GM06990 (cell line): Measurements from ENCODE around the gene WRAP73.

Source experiments
- DNase-seq: peaks from one replicate; pipeline ENCODE4 v3.0.0-alpha.2; 2011; ENCODE audit not compliant: insufficient read length; ENCODE audit errors: extremely low read depth
- H3K27me3 ChIP-seq: replicated peaks from 2 replicates; pipeline ENCODE4 v1.6.0; 2011; ENCODE audit warnings: low read length; ENCODE audit not compliant: control insufficient read depth, insufficient read depth
- H3K36me3 ChIP-seq: 2 replicates; pipeline ENCODE4 v1.5.1; 2011; ENCODE audit warnings: low read length; ENCODE audit not compliant: control insufficient read depth, insufficient read depth
- H3K4me3 ChIP-seq: replicated peaks from 2 replicates; pipeline ENCODE4 v1.5.1; 2011; ENCODE audit warnings: low read depth, mild to moderate bottlenecking, control low read depth, low read length
- TF ChIP-seq, protein P1 (sequence below): IDR thresholded peaks from 2 replicates; pipeline ENCODE4 v1.5.1; 2011; ENCODE audit warnings: low read length, control low read depth, mild to moderate bottlenecking, inconsistent platforms; ENCODE audit not compliant: insufficient read depth, poor library complexity, severe bottlenecking

Gene WRAP73

DNA sequence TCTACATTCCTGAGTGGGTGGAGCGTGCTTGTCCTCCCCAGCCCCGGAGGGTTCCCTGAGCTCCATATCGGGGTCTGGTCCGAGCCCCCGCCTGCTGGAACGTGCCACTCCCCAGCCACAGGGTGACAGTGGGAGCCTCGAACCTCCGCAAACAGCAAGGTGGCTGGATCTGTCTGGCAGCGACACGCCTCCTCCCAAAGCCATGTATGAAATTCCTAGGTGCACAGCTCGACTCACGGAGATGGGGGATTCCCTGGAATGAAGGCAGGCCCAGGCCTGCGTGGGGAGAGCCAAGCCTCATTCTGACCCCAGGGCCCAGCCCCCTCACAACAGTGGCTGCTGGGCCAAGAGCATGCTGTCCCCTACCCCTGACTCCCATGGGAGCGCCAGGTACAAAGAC, 35.3 kb upstream of the WRAP73 start:
- peaks cover 6% of the 10 kb centered on the region for H3K36me3 ChIP-seq
- TF ChIP-seq, protein P1, sequence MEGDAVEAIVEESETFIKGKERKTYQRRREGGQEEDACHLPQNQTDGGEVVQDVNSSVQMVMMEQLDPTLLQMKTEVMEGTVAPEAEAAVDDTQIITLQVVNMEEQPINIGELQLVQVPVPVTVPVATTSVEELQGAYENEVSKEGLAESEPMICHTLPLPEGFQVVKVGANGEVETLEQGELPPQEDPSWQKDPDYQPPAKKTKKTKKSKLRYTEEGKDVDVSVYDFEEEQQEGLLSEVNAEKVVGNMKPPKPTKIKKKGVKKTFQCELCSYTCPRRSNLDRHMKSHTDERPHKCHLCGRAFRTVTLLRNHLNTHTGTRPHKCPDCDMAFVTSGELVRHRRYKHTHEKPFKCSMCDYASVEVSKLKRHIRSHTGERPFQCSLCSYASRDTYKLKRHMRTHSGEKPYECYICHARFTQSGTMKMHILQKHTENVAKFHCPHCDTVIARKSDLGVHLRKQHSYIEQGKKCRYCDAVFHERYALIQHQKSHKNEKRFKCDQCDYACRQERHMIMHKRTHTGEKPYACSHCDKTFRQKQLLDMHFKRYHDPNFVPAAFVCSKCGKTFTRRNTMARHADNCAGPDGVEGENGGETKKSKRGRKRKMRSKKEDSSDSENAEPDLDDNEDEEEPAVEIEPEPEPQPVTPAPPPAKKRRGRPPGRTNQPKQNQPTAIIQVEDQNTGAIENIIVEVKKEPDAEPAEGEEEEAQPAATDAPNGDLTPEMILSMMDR = no peak
- H3K27me3 ChIP-seq = no peaks in the 10 kb centered on the region
- DNase-seq = no peak
- no peak overlapping the region for H3K4me3 ChIP-seq

- no peak overlapping the region for H3K4me3 ChIP-seq
- H3K36me3 ChIP-seq = peaks cover 8% of the 10 kb centered on the region
- TF ChIP-seq, protein P1 = no peak
- H3K27me3 ChIP-seq = no peaks in the 10 kb centered on the region
- no peak for DNase-seq
Measured at GRCh38 chr1:3683992-3684391, 34.1 kb upstream of the WRAP73 start.

DNA sequence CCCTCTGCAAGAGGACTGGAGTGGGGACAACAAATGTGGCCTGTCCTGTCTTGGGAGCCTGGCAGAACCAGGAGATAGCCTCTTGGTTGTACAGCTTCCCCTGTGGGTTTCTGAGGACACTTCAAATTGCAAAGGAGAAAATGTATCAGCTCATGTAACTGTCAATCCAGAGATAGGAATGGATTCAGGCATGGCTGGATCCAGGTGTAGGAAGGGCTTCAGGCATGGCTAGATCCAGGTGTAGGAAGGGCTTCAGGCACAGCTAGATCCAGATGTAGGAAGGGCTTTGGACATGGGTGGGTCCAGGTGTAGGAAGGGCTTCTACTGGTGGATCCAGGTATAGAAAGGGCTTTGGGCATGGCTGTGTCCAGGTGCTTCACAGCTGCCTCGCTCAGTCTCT, 33.3 kb upstream of the WRAP73 start:
- peaks cover 8% of the 10 kb centered on the region for H3K36me3 ChIP-seq
- no peak for DNase-seq
- H3K4me3 ChIP-seq = no peak overlapping the region
- TF ChIP-seq, protein P1 = no peak
- H3K27me3 ChIP-seq = no peaks in the 10 kb centered on the region

GRCh38 chr1:3681898-3682806, 32.2 kb upstream of the WRAP73 start:
- Histone ChIP-seq H3K27me3 (no peaks in the 10 kb centered on the region), H3K4me3 (no peak overlapping the region), H3K36me3 (peaks cover 8% of the 10 kb centered on the region)
- TF ChIP-seq, protein P1 = no peak
- no peak for DNase-seq

DNA sequence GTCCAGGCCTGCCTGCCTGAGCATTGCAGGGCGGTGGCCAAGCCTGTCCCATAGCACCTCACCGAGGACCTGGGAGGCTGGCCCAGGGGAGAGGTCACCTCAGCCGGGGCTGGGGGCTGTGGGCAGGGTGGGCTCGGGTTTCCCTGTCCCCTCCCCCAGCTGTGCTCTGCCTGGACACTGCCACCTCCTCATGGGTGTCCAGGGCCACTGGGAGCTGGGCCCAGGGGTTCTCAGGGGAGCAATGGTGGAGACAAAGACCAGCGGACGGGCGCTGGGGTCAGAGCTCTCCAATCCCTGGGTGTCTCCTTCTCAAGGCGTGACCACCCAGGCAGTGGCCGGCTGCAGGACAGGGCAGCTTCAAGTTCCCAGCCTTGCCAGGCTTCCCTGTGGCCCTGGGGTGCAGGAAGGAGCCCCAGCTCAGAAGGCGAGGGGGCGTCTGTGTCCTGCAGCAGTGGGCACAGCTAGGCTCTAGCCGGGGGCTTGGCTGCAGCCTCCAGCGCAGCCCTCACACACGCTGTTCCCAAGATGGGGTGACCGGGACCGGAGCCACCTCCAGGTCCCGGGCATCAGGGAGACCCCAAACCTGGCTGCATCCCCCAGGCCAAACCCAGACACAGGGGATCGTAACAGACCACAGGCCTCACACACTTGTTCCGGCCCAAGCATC, 31.5 kb upstream of the WRAP73 start:
- no peak for DNase-seq
- no peaks in the 10 kb centered on the region for H3K27me3 ChIP-seq
- TF ChIP-seq, protein P1 = no peak

More for the DNA sequence above, 31.5 kb upstream of the WRAP73 start:
- Histone ChIP-seq H3K4me3 (no peak overlapping the region), H3K36me3 (peaks cover 8% of the 10 kb centered on the region)
